SK-N-SH treated with all-trans-retinoic acid at 6 μM for 48 hours (cell line): Measurements from ENCODE around the gene IFITM1.
"Not testable (repeated sequence)": the region's sequence is repeated elsewhere in the genome, so short reads cannot be mapped to it uniquely, and the experiment has no call there.

Experiments
- BACH2 ChIP-seq: fragments of 250-450 bp; sonication (Bioruptor Pico); IDR thresholded peaks from 2 replicates; pipeline ENCODE4 v1.9.0; 2021; ENCODE audit warnings: mild to moderate bottlenecking, borderline replicate concordance
- ESRRG ChIP-seq: fragments of 250-450 bp; sonication (Bioruptor Pico); IDR thresholded peaks from 2 replicates; pipeline ENCODE4 v1.6.1; 2021; ENCODE audit warnings: mild to moderate bottlenecking
- GLIS3 ChIP-seq: fragments of 250-450 bp; sonication (Bioruptor Pico); IDR thresholded peaks from 2 replicates; pipeline ENCODE4 v1.5.0; 2020; ENCODE audit warnings: mild to moderate bottlenecking, moderate library complexity
- ISL1 ChIP-seq: fragments of 250-450 bp; sonication (Bioruptor Pico); IDR thresholded peaks from 2 replicates; pipeline ENCODE4 v2.1.2; 2022; ENCODE audit warnings: mild to moderate bottlenecking, moderate library complexity
- OSR1 ChIP-seq: fragments of 250-450 bp; sonication (Bioruptor Pico); IDR thresholded peaks from 2 replicates; pipeline ENCODE4 v1.8.0; 2022; ENCODE audit warnings: moderate library complexity, mild to moderate bottlenecking, inconsistent platforms
- PATZ1 ChIP-seq: fragments of 250-450 bp; sonication (Bioruptor Pico); IDR thresholded peaks from 2 replicates; pipeline ENCODE4 v1.8.0; 2020; ENCODE audit warnings: mild to moderate bottlenecking, moderate library complexity, borderline replicate concordance
- PPARA ChIP-seq: fragments of 250-450 bp; sonication (Bioruptor Pico); IDR thresholded peaks from 2 replicates; pipeline ENCODE4 v1.5.0; 2020; ENCODE audit warnings: mild to moderate bottlenecking, borderline replicate concordance
- RARB ChIP-seq: fragments of 250-450 bp; sonication (Bioruptor Pico); IDR thresholded peaks from 2 replicates; pipeline ENCODE4 v1.8.0; 2021; ENCODE audit warnings: mild to moderate bottlenecking, moderate library complexity
- SNAI2 ChIP-seq: fragments of 250-450 bp; sonication (Bioruptor Pico); IDR thresholded peaks from 2 replicates; pipeline ENCODE4 v1.5.0; 2020; ENCODE audit warnings: mild to moderate bottlenecking, moderate library complexity
- TCF4 ChIP-seq: fragments of 250-450 bp; sonication (Bioruptor Pico); IDR thresholded peaks from 2 replicates; pipeline ENCODE4 v1.8.0; 2021; ENCODE audit warnings: mild to moderate bottlenecking, moderate library complexity, borderline replicate concordance
- ZFP3 ChIP-seq: fragments of 250-450 bp; sonication (Bioruptor Pico); IDR thresholded peaks from 2 replicates; pipeline ENCODE4 v1.5.0; 2020; ENCODE audit warnings: mild to moderate bottlenecking, moderate library complexity
- ZFP30 ChIP-seq: fragments of 450-650 bp; formaldehyde crosslinking; IDR thresholded peaks from 2 replicates; pipeline ENCODE4 v1.5.0; 2022; ENCODE audit warnings: mild to moderate bottlenecking, moderate library complexity
- ZNF70 ChIP-seq: fragments of 450-650 bp; formaldehyde crosslinking; IDR thresholded peaks from 2 replicates; pipeline ENCODE4 v1.5.0; 2020; ENCODE audit warnings: mild to moderate bottlenecking, moderate library complexity
- ZNF8 ChIP-seq: fragments of 450-650 bp; formaldehyde crosslinking; IDR thresholded peaks from 2 replicates; pipeline ENCODE4 v1.5.0; 2020; ENCODE audit warnings: mild to moderate bottlenecking, moderate library complexity

- TF ChIP-seq PATZ1 (CRISPR knock-in tag); ZFP30 (CRISPR knock-in tag); TCF4 (CRISPR knock-in tag); GLIS3; PPARA (CRISPR knock-in tag); SNAI2 (CRISPR knock-in tag); OSR1; RARB (CRISPR knock-in tag); BACH2 (CRISPR knock-in tag); ZFP3; ZNF70; ZNF8 (CRISPR knock-in tag); ESRRG (CRISPR knock-in tag); ISL1 (CRISPR knock-in tag): not testable (repeated sequence)
Observed at GRCh38 chr11:311013-311748, 2.7 kb upstream of the IFITM1 start.
